H54 (cell line): ENCODE measurements around the gene TMEM44.
"Not testable (repeated sequence)": the region's sequence is repeated elsewhere in the genome, so short reads cannot be mapped to it uniquely, and the experiment has no call there.

ENCODE experiments used
- DNase-seq: peaks from one replicate; pipeline ENCODE4 v3.0.0; 2011; ENCODE audit warnings: low spot score, mixed read lengths; ENCODE audit not compliant: insufficient read length
- FAIRE-seq: peaks from 3 replicates; lab custom pipeline; 2011; peaks lifted over from hg19 to GRCh38; lab: Jason Lieb, UNC
- POLR2A ChIP-seq: IDR thresholded peaks from 2 replicates; pipeline ENCODE4 v1.6.1; 2011; ENCODE audit warnings: low read depth, mild to moderate bottlenecking, low read length

Gene TMEM44

DNA sequence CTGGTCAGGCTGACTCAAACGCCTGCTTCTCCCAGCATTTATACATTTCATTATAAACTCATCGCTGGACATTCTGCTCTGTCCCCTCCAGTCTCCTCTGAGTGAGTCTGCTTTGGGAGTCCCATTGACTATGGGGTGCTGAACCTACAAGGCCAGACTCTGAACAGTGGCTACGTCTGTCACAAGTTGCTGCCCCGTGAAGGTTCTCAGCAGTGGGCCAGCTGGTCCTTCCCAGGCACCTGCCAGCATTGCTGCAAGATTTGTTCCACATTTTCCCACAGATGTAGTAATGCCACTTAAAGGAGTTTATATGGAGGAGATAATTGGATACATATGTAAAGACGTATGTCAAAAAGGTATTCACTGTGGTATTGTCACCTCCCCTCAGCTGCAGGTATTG is 73.7 kb downstream of the TMEM44 start:
- DNase-seq = no peak
- no peak for FAIRE-seq
- TF ChIP-seq POLR2A = no peak

DNA sequence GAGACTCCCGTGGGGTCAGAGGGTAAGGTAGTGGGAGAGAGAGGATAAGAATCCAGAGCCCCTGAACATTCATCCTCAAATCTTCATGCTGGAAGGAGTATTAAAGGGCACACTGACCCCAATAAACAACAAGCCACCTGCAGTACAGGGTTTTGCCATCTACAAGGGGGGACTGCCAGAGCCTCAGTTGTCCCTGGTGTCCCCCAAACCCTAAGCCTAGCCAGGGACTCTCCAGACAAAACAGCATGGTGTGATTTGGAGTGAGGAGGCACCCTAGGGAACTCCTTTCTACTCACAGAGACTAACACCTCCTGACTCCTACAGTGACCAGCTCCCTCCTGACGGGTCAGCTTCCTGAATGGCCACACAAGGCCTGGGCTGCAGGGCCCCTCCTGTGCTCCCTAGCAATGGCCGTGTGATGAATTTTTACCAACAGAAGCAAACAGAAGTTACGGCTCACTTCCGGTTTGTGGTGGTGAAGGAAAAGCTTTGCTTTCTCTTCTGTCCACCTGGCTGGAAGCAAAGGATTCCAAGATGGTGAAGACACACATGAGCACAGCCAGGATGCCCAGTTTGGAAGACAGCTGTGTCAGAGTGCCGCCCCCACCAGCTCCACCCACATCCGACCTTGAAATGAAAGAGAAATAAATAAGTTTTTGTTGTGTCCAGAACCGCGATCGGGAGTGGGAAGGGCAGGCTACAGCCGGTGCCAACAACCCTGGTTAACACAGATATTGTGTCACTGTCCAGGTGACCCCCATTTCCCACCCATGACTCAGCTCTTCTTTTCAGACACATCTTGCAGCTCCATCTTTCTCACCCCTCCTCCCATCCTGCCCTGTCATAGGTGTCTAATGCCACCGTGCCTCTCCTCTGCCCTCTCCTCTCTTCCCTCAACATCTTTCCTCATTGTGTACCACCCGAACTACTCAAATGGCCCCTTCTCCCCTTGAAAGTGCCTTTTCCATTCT is 76.8 kb downstream of the TMEM44 start:
- DNase-seq = peak; percentile 50
- FAIRE-seq = no peak
- TF ChIP-seq POLR2A = no peak

GRCh38 chr3:194555175-194556062 is 77.8 kb downstream of the TMEM44 start:
- FAIRE-seq = no peak
- TF ChIP-seq POLR2A = no peak
- DNase-seq = no peak

GRCh38 chr3:194554473-194555123 is 78.6 kb downstream of the TMEM44 start:
- TF ChIP-seq POLR2A = no peak
- FAIRE-seq = no peak
- no peak for DNase-seq

DNA sequence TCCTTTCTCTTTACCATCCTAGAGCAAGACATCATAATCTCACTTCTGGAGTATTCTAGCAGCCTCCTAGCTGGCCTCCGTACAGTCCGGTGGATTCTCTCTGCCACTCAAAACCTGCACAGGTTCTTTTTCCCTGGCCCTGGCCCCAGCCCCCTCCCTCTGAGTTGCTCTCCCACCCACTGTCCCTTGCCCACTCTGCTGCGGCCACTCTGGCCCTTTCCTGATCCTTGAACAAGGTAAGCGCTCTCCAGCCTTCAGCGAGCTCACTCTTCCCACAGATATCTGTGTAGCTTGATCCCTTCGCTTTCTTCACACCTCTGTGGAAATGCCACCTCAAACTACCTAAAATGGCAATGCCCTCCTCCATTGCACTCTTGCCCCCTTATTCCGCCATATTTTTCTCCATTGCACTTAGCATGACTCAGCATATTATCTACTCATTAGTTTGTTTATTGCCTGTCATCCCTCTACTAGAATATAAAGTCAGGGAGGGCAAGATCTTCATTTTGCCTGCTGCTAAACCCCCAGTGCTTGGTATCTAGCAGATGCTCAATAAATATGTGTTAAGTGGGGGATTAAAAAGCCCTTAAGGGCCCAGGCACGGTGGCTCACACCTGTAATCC is 80.8 kb downstream of the TMEM44 start:
- DNase-seq (no peak), FAIRE-seq (no peak)
- no peak for TF ChIP-seq POLR2A

GRCh38 chr3:194549853-194550252 is 83.4 kb downstream of the TMEM44 start:
- no peak for TF ChIP-seq POLR2A
- no peak for FAIRE-seq

GRCh38 chr3:194548346-194549321 is 84.6 kb downstream of the TMEM44 start:
- no peak for TF ChIP-seq POLR2A
- DNase-seq (no peak), FAIRE-seq (no peak)

More at GRCh38 chr3:194549853-194550252, 83.4 kb downstream of the TMEM44 start:
- DNase-seq = no peak

- FAIRE-seq (no peak), DNase-seq (no peak)
- no peak for TF ChIP-seq POLR2A
Observed at GRCh38 chr3:194547042-194547441, 86.2 kb downstream of the TMEM44 start.

DNA sequence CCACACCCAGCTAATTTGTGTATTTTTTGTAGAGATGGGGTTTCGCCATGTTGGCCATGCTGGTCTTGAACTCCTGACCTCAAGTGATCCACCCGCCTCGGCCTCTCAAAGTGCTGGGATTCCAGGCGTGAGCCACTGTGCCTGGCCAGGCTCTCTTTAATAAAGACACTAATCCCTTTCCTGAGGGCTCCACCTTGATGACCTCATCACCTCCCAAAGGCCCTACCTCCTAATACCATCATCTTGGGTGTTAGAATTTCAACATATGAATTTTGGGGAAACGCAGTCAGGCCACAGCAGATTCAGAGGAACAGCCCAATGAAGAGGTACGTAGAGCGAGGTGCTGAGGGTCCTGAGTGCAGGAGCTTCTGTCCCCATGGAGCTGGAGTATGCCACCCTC is 87.7 kb downstream of the TMEM44 start:
- not testable (repeated sequence) for FAIRE-seq, DNase-seq

- no peak for DNase-seq
Observed at GRCh38 chr3:194543550-194543949, 89.7 kb downstream of the TMEM44 start.

GRCh38 chr3:194541483-194541882 is 91.7 kb downstream of the TMEM44 start:
- TF ChIP-seq POLR2A = no peak
- DNase-seq = no peak
- FAIRE-seq = no peak

More at GRCh38 chr3:194543550-194543949, 89.7 kb downstream of the TMEM44 start:
- TF ChIP-seq POLR2A = no peak
- no peak for FAIRE-seq

- FAIRE-seq (no peak), DNase-seq (no peak)
- no peak for TF ChIP-seq POLR2A
Observed at GRCh38 chr3:194540274-194540905, 92.8 kb downstream of the TMEM44 start.
